ENCODE measurements around the gene TIMP3. TPM values are rescaled to one million over a fixed set of nuclear protein-coding genes. Genes with fewer than 3 reads are reported as not detected.

The TIMP3 gene
- total RNA-seq, 2 experiments from 2014 or later: 0.07 TPM

DNA sequence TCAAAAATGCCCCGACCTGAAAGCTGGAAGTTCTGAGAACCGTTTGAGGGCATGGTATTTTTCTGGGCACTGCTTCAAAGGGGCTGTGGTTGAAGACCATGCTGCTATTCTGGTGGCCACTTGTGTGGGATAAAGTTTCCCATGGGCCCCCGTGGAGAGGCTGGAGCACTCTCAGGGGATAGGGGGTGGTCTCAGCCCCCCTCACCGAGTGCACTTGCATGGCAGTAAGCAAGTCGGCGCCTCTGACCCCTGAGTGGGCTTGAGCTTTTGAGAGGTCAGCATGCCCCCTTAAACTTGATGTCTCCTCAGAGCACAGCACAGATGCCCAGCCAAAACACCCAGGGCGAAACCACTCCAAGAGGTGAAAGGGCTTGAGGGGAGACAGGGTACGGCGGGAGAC is 35.6 kb downstream of the TIMP3 start:
- no peak overlapping the region for H3K4me3 Mint-ChIP-seq
- no peaks in the 10 kb centered on the region for H3K9me3 Mint-ChIP-seq
- H3K36me3 Mint-ChIP-seq (ENCODE audit: low read depth): no peaks in the 10 kb centered on the region
- intact Hi-C loops (cut with micrococcal nuclease): no loop called here
- H3K4me1 Mint-ChIP-seq (ENCODE audit: low read depth): peaks cover under 1% of the 10 kb centered on the region
- DNase-seq (no peak), ATAC-seq (no peak)
- H3K27me3 Mint-ChIP-seq: no peaks in the 10 kb centered on the region
- ChIA-PET CTCF (interaction anchor here (2.2 kb wide), 1 partner anchor 9 kb away, joined by 6 read pairs; no protein-coding TSS in a partner anchor), POLR2A (no interaction called here)
- TF ChIP-seq, protein P1, sequence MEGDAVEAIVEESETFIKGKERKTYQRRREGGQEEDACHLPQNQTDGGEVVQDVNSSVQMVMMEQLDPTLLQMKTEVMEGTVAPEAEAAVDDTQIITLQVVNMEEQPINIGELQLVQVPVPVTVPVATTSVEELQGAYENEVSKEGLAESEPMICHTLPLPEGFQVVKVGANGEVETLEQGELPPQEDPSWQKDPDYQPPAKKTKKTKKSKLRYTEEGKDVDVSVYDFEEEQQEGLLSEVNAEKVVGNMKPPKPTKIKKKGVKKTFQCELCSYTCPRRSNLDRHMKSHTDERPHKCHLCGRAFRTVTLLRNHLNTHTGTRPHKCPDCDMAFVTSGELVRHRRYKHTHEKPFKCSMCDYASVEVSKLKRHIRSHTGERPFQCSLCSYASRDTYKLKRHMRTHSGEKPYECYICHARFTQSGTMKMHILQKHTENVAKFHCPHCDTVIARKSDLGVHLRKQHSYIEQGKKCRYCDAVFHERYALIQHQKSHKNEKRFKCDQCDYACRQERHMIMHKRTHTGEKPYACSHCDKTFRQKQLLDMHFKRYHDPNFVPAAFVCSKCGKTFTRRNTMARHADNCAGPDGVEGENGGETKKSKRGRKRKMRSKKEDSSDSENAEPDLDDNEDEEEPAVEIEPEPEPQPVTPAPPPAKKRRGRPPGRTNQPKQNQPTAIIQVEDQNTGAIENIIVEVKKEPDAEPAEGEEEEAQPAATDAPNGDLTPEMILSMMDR (IDR thresholded peaks at IDR 0.05): no peak
- H3K27ac Mint-ChIP-seq: no peak overlapping the region

DNA sequence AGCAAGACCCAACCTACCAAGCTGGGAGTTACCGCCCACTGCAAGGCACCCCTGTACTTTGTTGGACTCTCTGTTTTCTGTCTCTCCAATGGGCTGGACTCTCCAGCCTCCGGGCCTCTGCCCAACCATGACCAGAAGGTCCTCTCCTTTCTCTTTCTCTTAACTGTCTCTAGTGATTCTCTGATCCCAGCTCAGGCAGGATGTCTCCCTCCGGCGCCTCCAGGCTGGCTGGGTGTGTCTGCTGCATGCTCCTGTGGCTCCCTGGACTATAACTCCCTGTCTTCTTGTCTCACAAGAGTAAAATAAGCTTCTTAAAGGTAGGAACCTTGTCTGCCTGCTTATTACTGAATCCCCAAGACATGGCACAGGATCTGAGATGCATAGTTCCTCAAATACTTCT is 36.3 kb downstream of the TIMP3 start:
- ATAC-seq (no peak), DNase-seq (no peak)
- TF ChIP-seq, protein P1 (IDR thresholded peaks at IDR 0.05): no peak
- intact Hi-C loops (cut with micrococcal nuclease): no loop called here
- POLR2A ChIA-PET: no interaction called here
- no peaks in the 10 kb centered on the region for H3K36me3 Mint-ChIP-seq (ENCODE audit: low read depth)
- H3K4me3 Mint-ChIP-seq: no peak overlapping the region
- no peaks in the 10 kb centered on the region for H3K4me1 Mint-ChIP-seq (ENCODE audit: low read depth)
- H3K9me3 Mint-ChIP-seq: no peaks in the 10 kb centered on the region
- H3K27me3 Mint-ChIP-seq: no peaks in the 10 kb centered on the region
- H3K27ac Mint-ChIP-seq: no peak overlapping the region
- CTCF ChIA-PET: interaction anchor here (2.2 kb wide), 1 partner anchor 10 kb away, joined by 6 read pairs; no protein-coding TSS in a partner anchor

- intact Hi-C loops (cut with micrococcal nuclease): no loop called here
- CTCF ChIA-PET: no interaction called here
- Mint-ChIP-seq H3K36me3 (ENCODE audit: low read depth) (no peaks in the 10 kb centered on the region), H3K27ac (no peak overlapping the region), H3K27me3 (peaks cover 2% of the 10 kb centered on the region), H3K9me3 (no peaks in the 10 kb centered on the region), H3K4me3 (no peak overlapping the region), H3K4me1 (ENCODE audit: low read depth) (no peaks in the 10 kb centered on the region)
- ATAC-seq: no peak
- TF ChIP-seq, protein P1 (IDR thresholded peaks at IDR 0.05): no peak
- no peak for DNase-seq
- POLR2A ChIA-PET: no interaction called here
These were observed 38.5 kb downstream of the TIMP3 start for GRCh38 chr22:32839831-32840584.

DNA sequence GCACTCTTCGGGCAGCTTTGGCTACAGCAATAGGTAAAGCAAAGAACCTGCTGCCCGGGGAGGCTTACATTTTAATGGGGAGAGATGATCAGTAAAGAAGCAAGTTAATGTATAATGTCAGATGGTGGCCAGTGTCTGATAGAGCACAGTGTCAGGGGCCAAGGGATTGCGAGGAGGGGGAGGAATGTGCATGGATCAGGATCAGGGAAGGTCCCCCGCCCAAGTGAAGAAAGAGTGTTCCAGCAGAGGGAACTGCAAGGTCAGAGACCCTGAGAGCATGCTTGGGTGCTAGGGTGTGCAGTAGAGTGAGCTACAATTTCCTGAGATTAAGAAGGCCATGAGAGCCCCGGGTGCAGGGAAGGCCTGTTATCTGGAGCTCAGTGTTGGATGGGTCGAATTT is 39.7 kb downstream of the TIMP3 start:
- CTCF ChIA-PET: no interaction called here
- Mint-ChIP-seq H3K4me1 (ENCODE audit: low read depth) (no peaks in the 10 kb centered on the region), H3K9me3 (no peaks in the 10 kb centered on the region), H3K27me3 (peaks cover 2% of the 10 kb centered on the region), H3K4me3 (no peak overlapping the region), H3K36me3 (ENCODE audit: low read depth) (no peaks in the 10 kb centered on the region), H3K27ac (no peak overlapping the region)
- TF ChIP-seq, protein P1 (IDR thresholded peaks at IDR 0.05): no peak
- intact Hi-C loops (cut with micrococcal nuclease): no loop called here
- no peak for DNase-seq
- POLR2A ChIA-PET: no interaction called here
- no peak for ATAC-seq

- no peak overlapping the region for H3K27ac Mint-ChIP-seq
- H3K4me1 Mint-ChIP-seq (ENCODE audit: low read depth): no peaks in the 10 kb centered on the region
- DNase-seq (no peak), ATAC-seq (no peak)
- intact Hi-C loops (cut with micrococcal nuclease): no loop called here
- ChIA-PET POLR2A (no interaction called here), CTCF (no interaction called here)
- TF ChIP-seq, protein P1 (IDR thresholded peaks at IDR 0.05): no peak
- H3K4me3 Mint-ChIP-seq: no peak overlapping the region
- H3K36me3 Mint-ChIP-seq (ENCODE audit: low read depth): no peaks in the 10 kb centered on the region
- H3K9me3 Mint-ChIP-seq: no peaks in the 10 kb centered on the region
- peaks cover 2% of the 10 kb centered on the region for H3K27me3 Mint-ChIP-seq
These were observed 41.0 kb downstream of the TIMP3 start for GRCh38 chr22:32842486-32842885.
